ENCODE results near the gene ZNF562. TPM values are rescaled to one million over a fixed set of nuclear protein-coding genes. Genes with fewer than 3 reads are reported as not detected.
"Not testable (repeated sequence)": the region's sequence is repeated elsewhere in the genome, so short reads cannot be mapped to it uniquely, and the experiment has no call there.

Gene ZNF562
- 10 to 100 TPM; 17.4 to 31.1 (median 25.0) TPM for polyA plus RNA-seq (ENCODE audit: insufficient read depth in 1 of 5, insufficient read length in 5 of 5, low replicate concordance in 1 of 5)
- long read RNA-seq, donor 1, partial matches to known transcripts: 0 of 1 reads
- long read RNA-seq, donor 1, other reads (novel, unspliced or antisense): 0 of 1 reads
- long read RNA-seq, donor 2: 0 reads
- long read RNA-seq, donor 3: 0 reads
- long read RNA-seq, donor 4: 0 reads
- long read RNA-seq, donor 5, partial matches to known transcripts: 0 of 1 reads
- long read RNA-seq, donor 5, other reads (novel, unspliced or antisense): 0 of 1 reads
- long read RNA-seq, donor 6, partial matches to known transcripts: 0 of 3 reads
- long read RNA-seq, donor 6, other reads (novel, unspliced or antisense): 0 of 3 reads
- long read RNA-seq, donor 7: 0 reads
- long read RNA-seq, donor 8: 0 reads

- DNase-seq: peak; percentile 91 to 93
Observed at GRCh38 chr19:9674663-9675357, at the start of gene ZNF562. Gene ZNF562, minus strand, starts transcription at chr19:9675100. Its CDS starts 14,356 bp downstream, at chr19:9660744.

- DNase-seq: no peak
Observed at GRCh38 chr19:9724157-9724556, 49.3 kb upstream of the ZNF562 start.

GRCh38 chr19:9721861-9722260 lies 47.0 kb upstream of the ZNF562 start:
- DNase-seq: no peak

- DNase-seq: no peak
Observed at GRCh38 chr19:9720541-9720940, 45.6 kb upstream of the ZNF562 start.

- no peak for DNase-seq
Observed at GRCh38 chr19:9711815-9712214, 36.9 kb upstream of the ZNF562 start.

GRCh38 chr19:9709305-9709704 lies 34.4 kb upstream of the ZNF562 start:
- DNase-seq: no peak

- no peak for DNase-seq
Observed at GRCh38 chr19:9705836-9706235, 30.9 kb upstream of the ZNF562 start.

- no peak for DNase-seq
Observed at GRCh38 chr19:9702186-9702585, 27.3 kb upstream of the ZNF562 start.

GRCh38 chr19:9700229-9700981 lies 25.5 kb upstream of the ZNF562 start:
- DNase-seq: no peak

- not testable (repeated sequence) for DNase-seq
Observed at GRCh38 chr19:9690301-9690700, 15.4 kb upstream of the ZNF562 start.

- not testable (repeated sequence) for DNase-seq
Observed at GRCh38 chr19:9679996-9680395, 5.1 kb upstream of the ZNF562 start.

- DNase-seq: not testable (repeated sequence)
Observed at GRCh38 chr19:9675358-9675901, 530 bp upstream of the ZNF562 start.

- DNase-seq: no peak
Observed at GRCh38 chr19:9673912-9674662, 813 bp downstream of the ZNF562 start.

GRCh38 chr19:9672893-9673292 lies 2.0 kb downstream of the ZNF562 start:
- DNase-seq: no peak

- DNase-seq: no peak
Observed at GRCh38 chr19:9671655-9672054, 3.2 kb downstream of the ZNF562 start.

GRCh38 chr19:9668544-9668943 lies 6.4 kb downstream of the ZNF562 start:
- DNase-seq: no peak

GRCh38 chr19:9667898-9668297 lies 7.0 kb downstream of the ZNF562 start:
- DNase-seq: no peak

GRCh38 chr19:9658769-9659168 lies 16.1 kb downstream of the ZNF562 start:
- no peak for DNase-seq

GRCh38 chr19:9653066-9653555 lies 21.8 kb downstream of the ZNF562 start:
- not testable (repeated sequence) for DNase-seq

- DNase-seq: not testable (repeated sequence)
Observed at GRCh38 chr19:9651464-9651863, 23.4 kb downstream of the ZNF562 start.

GRCh38 chr19:9650345-9650744 lies 24.6 kb downstream of the ZNF562 start:
- DNase-seq: no peak

Data from right lung (tissue), 10 donors.